ENCODE measurements around the gene CRIP1.
A peak's percentile ranks its signal among the peaks of the same experiment; 100 is the strongest.

The CRIP1 gene

DNA sequence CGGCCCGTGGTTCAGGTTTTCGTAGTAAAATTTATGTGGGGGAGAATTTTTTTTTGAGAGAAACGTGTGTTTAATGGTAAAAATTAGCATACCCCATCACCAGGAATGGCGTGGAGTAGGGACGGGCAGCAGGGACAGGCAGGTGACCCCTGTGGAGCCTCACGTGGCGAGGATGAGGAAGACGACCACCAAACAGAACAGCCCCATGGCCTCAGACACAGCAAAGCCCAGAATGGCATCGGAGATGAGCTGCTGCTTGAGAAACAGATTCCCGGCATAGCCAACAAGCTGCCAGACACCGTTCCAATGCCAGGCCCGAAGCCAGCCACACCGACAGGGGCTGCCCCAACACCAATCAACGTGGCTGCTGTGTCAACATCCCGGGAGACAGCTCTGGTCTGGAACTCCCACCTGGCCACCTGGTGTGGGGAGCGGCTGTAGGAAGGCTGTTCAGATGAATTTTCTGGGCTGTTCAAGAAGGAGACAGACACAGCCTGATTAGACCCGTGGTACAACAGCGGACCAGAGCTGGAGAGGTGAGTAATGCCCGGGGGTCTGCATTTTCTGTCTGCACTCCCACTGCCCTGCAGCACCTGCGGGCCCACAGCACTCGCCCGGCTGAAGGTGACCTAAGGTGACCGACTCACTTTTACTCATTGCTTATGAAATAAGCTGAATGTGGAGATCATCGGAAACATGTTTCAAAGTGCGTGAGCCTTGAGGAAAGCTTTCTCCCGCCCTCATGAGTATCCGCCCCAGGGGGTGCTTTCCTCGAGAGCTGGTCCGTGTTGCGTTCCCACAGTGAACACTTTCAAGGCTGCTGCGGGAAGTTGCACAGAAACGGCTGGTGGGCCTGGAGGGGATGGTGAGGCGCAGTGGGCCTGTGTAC is 50.2 kb downstream of the CRIP1 start:
- no peak for DNase-seq

DNA sequence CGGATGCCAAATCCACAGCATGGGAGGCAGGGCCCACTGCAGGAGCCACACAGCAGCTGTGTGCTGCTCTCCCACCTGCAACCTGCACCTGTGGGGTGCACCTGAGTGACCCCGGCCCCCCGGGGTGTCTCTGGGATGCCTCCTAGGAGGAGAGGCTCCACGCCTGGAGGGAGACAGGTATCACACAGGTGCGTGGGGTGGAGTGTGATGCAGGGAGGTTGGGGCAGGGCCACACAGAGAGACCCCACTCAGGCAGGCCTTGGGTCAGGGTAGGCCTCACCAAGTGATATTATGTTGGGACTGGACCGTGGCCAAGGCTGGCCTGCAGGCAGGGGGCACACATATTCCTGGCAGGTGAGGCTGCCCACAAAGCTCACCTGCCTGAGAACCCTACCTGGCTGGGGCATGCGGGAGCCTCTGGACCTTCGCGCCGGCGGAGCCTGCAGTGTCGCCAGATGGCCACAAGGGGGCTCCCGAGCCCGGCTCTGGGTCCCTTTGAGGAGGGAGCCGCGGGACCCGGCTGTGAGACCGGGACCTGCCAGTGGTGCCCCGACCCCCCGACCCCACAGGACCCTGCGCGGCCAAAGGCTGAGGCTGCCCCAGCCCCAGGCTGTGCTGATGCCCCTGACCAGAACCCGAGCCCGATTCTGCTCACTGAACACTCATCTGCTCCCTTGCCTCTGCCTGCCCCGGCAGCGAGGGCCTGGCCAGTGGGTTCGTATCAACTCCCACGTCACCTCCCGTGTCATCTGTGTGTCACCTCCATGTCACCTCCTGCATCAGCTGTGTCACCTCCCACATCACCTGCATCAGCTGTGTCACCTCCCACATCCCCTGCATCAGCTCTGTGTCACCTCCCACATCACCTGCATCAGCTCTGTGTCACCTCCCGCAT is 51.1 kb downstream of the CRIP1 start:
- DNase-seq, result peak; percentile 18
